ENCODE data around the gene PPM1G.
"Not testable (repeated sequence)": the region's sequence is repeated elsewhere in the genome, so short reads cannot be mapped to it uniquely, and the experiment has no call there.

PPM1G gene, protein sequence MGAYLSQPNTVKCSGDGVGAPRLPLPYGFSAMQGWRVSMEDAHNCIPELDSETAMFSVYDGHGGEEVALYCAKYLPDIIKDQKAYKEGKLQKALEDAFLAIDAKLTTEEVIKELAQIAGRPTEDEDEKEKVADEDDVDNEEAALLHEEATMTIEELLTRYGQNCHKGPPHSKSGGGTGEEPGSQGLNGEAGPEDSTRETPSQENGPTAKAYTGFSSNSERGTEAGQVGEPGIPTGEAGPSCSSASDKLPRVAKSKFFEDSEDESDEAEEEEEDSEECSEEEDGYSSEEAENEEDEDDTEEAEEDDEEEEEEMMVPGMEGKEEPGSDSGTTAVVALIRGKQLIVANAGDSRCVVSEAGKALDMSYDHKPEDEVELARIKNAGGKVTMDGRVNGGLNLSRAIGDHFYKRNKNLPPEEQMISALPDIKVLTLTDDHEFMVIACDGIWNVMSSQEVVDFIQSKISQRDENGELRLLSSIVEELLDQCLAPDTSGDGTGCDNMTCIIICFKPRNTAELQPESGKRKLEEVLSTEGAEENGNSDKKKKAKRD

DNA sequence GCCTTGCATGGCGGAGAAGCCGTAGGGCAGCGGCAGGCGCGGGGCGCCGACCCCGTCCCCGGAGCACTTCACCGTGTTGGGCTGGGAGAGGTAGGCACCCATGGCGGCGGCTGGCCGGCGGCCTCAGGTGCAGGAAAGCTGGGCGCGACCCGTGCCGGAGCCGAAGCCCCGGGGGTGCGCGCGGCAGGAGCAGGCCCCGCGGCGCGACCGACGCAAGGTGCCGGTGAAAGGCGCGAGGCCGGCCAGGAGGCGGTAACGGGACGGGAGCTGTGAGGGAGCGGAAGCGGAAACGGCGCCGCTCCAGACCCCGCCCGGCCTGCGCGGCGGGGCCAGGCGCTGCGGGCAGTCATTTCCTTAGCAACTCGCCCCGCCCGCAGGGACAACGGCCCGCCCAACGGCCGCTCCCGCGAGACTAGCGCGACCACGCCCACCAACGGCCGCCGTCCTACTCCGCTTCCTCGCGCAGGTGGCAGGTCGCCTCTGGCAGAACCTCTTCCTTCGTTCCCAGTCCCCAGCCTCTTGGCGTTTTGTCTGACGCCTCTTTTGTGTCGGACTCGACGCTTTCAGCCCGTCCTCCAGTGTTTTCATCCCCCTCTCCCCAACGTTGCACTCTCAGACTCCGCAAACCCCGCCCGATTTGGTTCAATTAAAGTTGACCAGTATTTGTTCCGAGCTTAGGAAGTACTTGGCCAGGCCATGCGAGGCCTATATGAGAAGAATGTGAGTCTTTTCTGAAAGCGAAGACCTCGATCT is at the start of gene PPM1G:
Gene PPM1G (minus strand): TSS at position 271 of the 753 bp plus-strand sequence. CDS start 169 bp downstream, at position 102.
- peak; percentile 90 for DNase-seq

DNA sequence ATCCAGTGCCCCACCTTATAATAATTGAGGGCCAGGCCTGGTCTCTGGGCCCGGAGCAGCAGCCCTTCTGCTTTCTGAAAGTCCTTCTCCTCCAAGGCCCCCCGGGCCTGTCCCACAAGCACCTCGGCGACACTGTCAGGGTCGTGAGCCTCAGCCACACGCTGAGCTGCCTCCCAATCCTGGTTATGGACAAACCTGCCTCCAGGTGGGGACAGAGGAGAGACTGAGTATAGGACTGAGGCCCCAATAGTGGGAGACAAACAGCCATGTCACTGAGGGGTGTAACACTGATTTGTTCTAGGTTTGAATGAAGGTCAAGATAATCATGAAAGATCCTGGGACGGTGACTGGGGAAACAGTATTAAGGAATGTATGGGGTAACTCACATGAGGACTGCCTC is 44.6 kb upstream of the PPM1G start:
- no peak for DNase-seq

DNA sequence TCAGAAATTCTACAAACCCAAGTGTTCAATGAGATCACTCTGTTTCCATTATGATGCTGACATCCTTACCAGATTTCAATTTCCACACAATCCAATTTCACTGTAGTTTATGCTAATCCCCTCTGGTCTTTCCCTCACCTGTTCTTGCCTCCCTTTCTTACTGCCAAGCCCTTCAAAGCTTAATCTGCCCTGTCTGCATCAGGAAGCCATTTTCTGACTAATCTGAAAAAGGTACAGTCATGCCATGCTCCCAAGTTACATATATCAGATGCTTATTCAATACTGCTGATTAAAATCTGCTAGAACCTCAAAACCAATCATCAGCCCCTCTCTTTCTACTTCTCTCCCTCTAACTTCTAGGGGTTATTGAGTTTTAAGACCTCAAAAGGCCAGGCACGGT is 41.7 kb upstream of the PPM1G start:
- no peak for DNase-seq

DNA sequence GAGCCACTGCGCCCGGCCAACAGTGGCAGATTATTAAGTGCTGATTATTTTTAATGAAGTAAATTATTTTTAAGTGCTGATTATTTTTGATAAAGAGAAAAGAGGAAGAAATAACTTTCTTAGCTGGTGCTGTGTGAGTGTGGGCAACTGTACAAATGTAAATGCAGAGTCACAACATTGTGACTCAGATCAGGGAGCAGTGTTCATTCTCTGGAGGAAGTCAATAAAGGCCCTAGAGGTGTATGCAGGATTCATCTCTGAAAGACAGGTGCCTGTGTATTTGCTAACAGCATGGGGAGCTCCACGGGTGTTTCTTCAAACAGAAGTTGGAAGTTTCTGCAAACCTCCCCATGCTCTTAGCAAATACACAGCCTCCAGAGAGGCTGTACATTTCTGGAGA is 39.0 kb upstream of the PPM1G start:
- no peak for DNase-seq

DNA sequence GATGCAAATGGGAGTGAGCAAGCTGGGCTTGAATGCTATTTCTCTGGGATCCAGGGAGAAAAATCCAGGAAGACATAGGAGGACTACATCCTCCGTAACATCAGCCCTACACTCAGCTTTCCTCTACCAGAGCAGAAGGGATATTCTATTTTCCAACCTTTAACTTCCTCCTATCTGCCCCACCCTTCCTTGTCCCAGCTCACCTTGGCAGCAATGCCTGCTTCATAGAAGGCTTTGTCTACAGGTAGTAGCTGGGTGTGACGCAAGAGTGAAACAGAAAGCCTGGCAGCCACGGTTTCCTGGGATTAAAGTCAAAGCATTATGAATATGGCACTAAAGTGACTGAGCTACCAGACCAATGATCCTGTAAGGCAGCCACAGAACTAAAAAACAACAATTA is 36.7 kb upstream of the PPM1G start:
- DNase-seq, result no peak

DNA sequence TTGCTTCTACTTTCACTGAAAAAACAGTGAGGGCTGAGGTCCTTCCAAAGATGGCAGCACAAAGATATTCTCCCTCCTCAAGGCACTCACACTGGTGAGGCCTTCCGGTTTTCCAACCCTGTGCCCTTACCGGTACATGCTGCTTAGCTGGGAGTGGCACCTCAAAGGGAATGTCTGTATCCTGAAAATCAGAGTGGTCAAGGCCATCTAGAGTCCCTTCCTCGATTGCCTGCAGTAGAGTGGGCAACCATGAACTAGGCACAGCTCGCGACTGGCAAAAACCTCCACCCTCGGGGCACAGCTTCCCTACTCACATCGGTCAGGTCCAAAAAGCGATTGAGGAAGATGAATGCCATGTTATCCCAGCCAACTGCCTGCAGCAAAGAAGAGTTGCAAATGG is 36.2 kb upstream of the PPM1G start:
- DNase-seq, result no peak

DNA sequence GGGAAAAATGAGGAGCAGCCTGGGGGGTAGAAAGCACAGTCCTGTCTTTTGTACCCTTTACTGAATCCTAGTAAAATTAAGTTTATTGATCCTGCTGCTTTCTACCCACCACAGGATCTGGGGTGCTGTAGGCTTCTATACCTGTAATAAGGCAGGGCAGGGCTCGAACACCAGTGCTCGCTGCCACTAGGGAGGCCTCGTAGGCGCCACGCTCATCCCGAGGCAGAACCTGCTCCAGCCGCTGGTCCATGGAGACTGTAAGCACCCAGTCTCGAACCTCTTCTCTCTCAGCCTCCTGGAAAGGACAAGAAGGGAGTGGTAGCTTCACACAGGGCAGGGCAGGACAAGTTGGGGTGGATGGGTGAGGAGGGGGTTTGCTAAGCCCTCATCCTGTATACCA is 35.8 kb upstream of the PPM1G start:
- no peak for DNase-seq

DNA sequence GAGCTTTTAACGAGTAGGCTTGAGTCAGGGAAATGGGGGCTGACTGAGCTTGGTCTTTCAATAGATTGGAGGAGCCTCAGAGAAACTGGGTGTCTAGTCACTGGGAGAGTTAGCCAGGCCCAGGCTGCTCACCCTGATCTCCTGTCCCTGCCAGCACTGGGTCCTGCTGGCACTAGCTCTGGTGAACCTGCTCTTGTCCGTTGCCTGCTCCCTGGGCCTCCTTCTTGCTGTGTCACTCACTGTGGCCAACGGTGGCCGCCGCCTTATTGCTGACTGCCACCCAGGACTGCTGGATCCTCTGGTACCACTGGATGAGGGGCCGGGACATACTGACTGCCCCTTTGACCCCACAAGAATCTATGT is 33.5 kb upstream of the PPM1G start:
- DNase-seq, result no peak

DNA sequence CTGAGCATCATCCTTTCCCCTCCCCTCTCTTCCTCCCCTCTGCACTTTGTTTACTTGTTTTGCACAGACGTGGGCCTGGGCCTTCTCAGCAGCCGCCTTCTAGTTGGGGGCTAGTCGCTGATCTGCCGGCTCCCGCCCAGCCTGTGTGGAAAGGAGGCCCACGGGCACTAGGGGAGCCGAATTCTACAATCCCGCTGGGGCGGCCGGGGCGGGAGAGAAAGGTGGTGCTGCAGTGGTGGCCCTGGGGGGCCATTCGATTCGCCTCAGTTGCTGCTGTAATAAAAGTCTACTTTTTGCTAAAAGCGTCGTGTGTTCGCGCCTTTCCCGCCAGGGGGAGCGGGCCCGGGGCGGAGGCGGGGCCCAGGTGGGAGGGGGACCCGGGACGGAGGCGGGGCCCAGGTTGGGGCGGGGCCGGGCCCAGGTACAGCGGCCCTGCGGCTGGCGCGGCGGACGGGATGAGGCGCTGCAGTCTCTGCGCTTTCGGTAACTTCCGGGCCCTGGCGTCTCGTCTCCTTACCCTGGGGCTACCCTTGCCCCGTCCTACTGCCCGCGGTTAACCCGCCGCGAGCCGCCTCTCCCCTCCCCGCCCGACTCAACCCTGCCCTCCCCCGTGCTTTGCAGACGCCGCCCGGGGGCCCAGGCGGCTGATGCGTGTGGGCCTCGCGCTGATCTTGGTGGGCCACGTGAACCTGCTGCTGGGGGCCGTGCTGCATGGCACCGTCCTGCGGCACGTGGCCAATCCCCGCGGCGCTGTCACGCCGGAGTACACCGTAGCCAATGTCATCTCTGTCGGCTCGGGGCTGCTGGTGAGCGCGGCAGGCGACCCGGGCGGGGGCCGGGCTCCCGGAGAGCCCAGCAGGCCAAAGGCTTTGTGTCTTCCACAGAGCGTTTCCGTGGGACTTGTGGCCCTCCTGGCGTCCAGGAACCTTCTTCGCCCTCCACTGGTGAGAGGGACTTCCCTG is 32.8 kb upstream of the PPM1G start, which contains the start of gene KRTCAP3:
Gene KRTCAP3 (plus strand): TSS at position 424 of the 962 bp plus-strand sequence. CDS start 32 bp downstream, at position 456.
- DNase-seq, result no peak

DNA sequence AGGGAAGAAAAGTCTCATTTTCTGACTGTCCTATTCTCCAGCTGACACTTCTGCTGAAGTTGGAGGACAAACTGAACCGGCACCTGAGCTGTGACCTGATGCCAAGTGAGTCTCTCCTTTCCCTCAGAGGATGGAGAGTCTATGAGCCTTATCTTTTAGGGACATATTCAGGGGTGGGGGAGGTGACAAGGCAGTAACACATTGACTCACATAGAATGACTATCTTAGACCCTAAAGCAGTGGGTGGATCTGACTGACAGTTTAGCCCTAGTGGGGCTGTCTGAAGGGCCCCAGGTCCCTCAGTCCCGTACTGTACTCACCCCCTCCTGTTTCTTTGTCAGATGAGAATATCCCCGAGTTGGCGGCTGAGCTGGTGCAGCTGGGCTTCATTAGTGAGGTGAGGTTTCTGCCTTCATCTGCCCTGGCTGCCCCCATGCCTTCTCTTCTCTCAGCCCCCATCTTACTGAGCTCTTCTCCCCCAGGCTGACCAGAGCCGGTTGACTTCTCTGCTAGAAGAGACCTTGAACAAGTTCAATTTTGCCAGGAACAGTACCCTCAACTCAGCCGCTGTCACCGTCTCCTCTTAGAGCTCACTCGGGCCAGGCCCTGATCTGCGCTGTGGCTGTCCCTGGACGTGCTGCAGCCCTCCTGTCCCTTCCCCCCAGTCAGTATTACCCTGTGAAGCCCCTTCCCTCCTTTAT is 32.0 kb upstream of the PPM1G start:
- no peak for DNase-seq

DNA sequence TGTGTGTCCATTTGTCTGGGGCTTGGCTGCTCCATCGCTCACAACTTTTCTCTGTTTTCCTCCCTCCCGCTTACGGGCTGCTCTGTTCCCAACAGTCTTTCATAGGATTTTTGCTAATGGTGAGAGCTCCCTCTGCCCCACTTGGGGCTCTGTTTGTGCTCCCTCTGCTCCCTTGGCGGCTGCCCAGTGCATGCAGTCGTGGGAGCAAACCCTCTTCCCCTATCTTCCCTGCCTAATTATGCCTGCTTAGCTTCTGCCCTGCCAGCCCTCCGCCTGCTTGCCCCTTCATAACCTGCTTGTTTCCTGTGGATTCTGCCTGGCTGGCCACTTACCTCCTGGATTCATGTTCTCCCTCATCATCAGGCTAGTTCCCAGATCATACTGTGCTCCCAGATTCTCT is 26.2 kb upstream of the PPM1G start:
- DNase-seq, result no peak

DNA sequence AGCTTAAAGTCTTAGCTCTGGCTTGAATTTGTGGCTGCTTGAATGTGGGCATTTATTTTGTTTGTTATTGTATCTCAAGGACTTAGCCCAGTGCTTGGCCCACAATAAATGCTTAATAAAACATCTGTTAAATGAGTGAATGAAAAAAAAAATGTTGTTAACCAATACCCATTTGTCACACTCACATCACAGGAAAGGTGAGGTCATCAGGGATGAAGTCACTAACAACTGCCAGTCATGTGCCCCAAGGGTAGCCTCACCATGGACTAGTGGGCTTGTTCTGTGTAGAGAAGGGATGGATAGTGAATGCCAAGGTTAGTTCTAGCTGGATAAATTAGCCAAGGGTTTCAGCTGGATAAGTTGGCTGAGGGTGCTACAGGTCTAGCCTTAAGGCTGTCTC is 22.0 kb upstream of the PPM1G start:
- DNase-seq, result no peak

DNA sequence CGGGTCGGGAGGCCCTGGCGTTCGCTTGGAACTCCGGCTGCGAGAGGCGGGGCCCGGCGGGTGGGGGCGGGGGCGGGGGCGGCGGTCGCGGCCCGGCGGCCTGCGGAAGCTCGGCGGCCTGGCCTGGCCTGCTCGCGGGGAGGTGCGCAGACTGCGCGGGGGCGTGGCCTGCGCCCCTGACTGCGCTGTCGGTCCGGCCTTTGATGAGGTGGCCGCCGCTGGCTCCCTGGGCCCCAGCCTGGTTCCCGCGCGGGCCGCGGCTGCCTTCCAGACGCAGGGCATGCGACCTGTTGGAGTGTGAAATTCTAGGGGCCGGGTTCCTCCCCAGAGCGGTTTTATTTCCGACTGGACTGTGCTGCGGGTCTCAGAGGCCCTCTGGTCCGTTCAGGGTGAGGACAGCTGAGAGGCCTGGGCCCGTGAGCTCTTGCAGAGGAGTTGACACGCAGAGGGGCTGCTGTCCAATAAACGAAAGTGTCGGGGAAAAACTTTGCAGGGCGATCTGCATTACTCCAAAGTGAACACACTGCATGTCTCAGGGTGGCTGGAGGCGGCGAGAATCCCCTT is 19.7 kb upstream of the PPM1G start:
- DNase-seq, result peak; percentile 81

DNA sequence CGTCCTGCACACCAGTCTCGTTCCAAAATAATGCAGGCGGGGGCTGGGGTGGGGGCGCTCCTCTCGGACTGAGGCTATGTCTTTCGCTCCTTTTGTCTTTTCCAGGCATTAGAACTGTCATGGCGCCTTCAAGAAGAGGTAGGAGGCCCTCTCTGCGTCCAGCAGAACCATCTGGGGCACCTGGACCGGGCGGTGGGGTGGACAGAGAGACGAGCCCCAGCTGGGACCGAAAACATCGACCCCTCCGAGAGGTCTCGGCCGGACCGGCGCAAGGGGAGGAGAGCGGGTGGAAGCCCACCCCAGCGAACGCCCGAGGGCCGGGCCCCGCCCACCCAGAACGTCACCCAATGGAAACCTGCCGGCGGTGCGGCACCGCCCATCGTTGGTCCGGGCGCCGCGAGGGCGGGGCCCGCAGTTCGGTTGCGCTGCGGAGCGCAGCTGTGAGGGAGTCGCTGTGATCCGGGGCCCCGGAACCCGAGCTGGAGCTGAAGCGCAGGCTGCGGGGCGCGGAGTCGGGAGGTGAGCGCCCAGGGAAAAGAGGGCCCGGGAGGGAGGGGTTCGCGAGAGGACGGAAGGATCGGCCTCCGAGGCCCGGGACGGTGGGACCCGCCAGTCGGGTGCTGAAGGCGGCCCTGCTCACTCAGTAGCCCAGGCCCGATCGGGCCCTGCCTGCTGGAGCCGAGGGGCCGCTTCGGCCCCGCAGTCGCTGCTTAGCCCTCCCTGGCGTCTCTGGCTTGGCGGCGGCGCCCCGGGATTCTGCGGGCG is 19.0 kb upstream of the PPM1G start, which contains the start of gene NRBP1:
Gene NRBP1 (plus strand): TSS at position 419 of the 765 bp plus-strand sequence. CDS start 4,643 bp downstream, outside the sequence.
- peak; percentile 88 for DNase-seq

DNA sequence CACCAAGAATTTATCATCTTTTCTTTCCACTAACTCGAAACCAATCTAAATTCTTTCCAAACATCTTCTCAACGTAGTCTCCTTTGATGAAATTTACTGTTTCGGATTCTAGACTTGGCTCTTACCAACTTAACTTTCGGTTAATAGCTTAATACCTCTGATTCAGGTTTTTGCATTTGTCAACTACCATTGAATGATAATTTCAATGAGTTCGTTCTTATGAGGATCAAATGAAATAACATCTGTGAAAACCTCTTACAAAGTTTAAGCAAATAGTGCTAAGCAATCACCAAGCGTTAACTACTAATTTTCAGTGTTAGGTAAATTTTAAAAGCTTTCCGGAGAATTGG is 18.4 kb upstream of the PPM1G start:
- no peak for DNase-seq

DNA sequence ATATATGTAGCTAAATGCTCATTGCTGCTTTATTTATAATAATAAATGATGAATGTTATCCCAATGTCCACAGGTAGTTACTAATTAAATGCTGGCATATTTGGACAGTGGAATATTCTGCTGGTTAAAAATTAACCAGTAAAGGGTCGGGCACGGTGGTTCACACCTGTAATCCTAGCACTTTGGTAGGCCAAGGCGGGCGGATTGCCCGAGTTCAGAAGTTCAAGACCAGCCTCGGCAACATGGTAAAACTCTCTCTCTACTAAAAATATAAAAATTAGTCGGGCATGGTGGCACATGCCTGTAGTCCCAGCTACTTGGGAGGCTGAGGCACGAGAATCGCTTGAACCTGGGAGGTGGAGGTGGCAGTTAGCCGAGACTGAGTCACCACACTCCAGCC is 15.6 kb upstream of the PPM1G start:
- DNase-seq, result not testable (repeated sequence)

DNA sequence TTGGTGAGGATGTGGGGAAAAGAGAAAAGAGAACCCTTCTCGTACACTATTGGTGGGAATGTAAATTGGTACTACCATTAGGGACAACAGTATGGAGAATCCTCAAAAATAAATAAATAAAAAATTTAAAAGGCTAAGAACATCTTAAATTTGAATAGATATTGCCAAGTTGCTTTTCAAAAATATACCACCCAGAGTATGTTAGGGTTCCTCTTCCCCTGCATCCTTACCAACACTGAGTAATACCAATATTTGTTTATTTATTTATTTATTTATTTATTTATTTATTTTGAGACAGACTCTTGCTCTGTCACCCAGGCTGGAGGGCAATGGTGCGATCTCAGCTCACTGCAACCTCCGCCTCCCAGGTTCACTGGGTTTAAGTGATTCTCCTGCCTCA is 13.6 kb upstream of the PPM1G start:
- no peak for DNase-seq

DNA sequence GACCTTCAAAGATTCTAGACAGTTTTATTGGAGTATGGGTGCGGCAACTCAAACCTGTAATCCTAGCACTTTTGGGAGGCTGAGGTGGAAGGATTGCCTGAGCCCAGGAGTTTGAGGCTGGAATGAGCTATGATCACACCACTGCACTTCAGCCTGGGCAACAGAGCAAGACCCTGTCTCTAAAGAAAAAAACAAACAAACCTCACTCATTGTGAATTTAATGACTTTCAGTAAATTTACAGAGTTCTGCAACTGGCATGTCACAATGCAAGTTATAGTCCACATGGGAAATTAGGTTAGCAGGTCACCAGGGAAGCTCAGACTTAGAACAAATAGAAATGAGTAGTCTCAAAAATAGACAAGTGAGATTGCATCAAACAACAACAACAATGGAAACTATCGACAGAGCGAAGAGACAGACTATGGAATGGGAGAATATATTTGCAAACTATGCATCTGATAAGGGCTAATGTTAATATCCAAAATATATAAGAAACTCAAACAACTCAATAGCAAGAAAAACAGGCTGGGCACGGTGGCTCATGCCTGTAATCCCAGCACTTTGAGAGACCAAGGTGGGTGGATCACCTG is 12.4 kb upstream of the PPM1G start:
- no peak for DNase-seq

DNA sequence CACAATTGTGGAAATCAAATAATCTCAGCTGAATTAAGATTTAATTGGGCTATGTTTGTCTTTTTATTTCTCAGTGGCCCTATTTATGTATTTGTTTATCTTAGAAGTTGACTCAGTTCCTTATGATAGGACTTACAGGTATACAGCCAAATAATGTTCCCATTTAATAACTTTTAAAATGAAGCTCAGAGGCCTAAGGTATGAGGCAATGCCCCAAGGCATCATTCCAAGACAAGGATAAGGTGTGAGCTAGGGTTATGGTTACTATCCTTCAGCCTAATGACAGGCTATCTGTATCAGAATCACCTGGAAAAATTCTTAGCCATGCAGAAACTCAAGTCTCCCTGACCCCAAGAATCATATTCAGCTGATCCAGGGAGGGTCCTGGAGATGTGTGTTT is 11.6 kb upstream of the PPM1G start:
- DNase-seq, result no peak

DNA sequence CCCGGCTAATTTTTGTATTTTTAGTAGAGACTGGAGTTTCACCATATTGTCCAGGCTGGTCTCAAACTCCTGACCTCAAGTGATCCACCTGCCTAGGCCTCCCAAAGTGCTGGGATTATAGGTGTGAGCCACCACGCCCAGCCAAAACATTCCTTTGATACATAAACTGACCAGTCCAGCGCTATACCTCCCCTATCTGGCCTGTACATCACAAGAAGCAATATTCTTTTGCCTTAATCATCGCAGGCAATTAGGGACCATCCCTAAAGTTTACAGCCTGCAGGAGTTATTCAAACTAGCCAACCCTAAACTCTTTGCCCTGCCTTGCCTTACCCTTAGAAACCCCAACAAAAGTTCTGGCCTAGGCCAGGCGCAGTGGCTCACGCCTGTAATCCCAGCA is 6.8 kb upstream of the PPM1G start:
- DNase-seq, result no peak

Measured in fibroblast of skin of right quadriceps (primary cell).